Activated CD8-positive, alpha-beta T cell treated with anti-CD3 and anti-CD28 coated beads, Interleukin-2, amount 10 ng/mL, durations not matched to agents 7 days and 5 days (primary cell): ENCODE data around the gene INPPL1. TPM values are rescaled to one million over a fixed set of nuclear protein-coding genes. Genes with fewer than 3 reads are reported as not detected.

ENCODE experiments used
- ATAC-seq: fragments of 150-1000 bp; cut with Tn5 transposase; one replicate; pipeline ENCODE4 v1.10.0; 2021; ENCODE audit warnings: moderate library complexity
- CTCF ChIA-PET: fragments of 350-600 bp; sonication (Branson Sonifier 250); formaldehyde crosslinking; loops from one replicate; lab custom pipeline; 2021; ENCODE audit warnings: antibody characterized with exemption; lab: Charles Lee
- POLR2A ChIA-PET: fragments of 350-600 bp; sonication (Branson Sonifier 250); formaldehyde crosslinking; loops from one replicate; lab custom pipeline; 2021; ENCODE audit warnings: antibody characterized with exemption; lab: Charles Lee
- DNase-seq: peaks from one replicate; pipeline ENCODE4 v3.0.0-alpha.2; 2020
- H3K27ac Mint-ChIP-seq: one replicate; pipeline ENCODE4 v1.8.0; 2021; ENCODE audit warnings: mild to moderate bottlenecking, mixed read lengths
- H3K27me3 Mint-ChIP-seq: one replicate; pipeline ENCODE4 v1.8.0; 2021; ENCODE audit warnings: low read depth, mixed read lengths
- H3K36me3 Mint-ChIP-seq: one replicate; pipeline ENCODE4 v1.8.0; 2021; ENCODE audit warnings: low read depth, mixed read lengths
- H3K4me1 Mint-ChIP-seq: one replicate; pipeline ENCODE4 v1.8.0; 2021; ENCODE audit warnings: low read depth, mixed read lengths
- H3K4me3 Mint-ChIP-seq: one replicate; pipeline ENCODE4 v1.8.0; 2021; ENCODE audit warnings: mild to moderate bottlenecking, mixed read lengths
- H3K9me3 Mint-ChIP-seq: one replicate; pipeline ENCODE4 v1.8.0; 2022; ENCODE audit warnings: mixed read lengths; ENCODE audit not compliant: insufficient read depth
- total RNA-seq, 2 experiments: library from RNA; stranded (reverse); gene quantifications; one replicate each; pipeline ENCODE4 v1.2.3, GENCODE V29; 2021

INPPL1 gene
- total RNA-seq, 2 experiments from 2014 or later = 141 to 147 TPM

GRCh38 chr11:72220696-72221363, 3.7 kb upstream of the INPPL1 start:
- H3K9me3 Mint-ChIP-seq = no peaks in the 10 kb centered on the region
- no peaks in the 10 kb centered on the region for H3K36me3 Mint-ChIP-seq
- ATAC-seq (no peak), DNase-seq (no peak)
- peak overlapping the region; percentile 43 for H3K27ac Mint-ChIP-seq
- H3K27me3 Mint-ChIP-seq = peaks cover 12% of the 10 kb centered on the region
- ChIA-PET CTCF (interaction anchor here (1.6 to 2.5 kb wide), 2 partner anchors 17 to 194 kb away, joined by 6 to 17 read pairs; no protein-coding TSS in a partner anchor), POLR2A (no interaction called here)
- H3K4me3 Mint-ChIP-seq = no peak overlapping the region
- H3K4me1 Mint-ChIP-seq = peaks cover 40% of the 10 kb centered on the region

GRCh38 chr11:72221386-72222075, 3.0 kb upstream of the INPPL1 start:
- peaks cover 47% of the 10 kb centered on the region for H3K4me1 Mint-ChIP-seq
- CTCF ChIA-PET = interaction anchor here (0.8 to 3.1 kb wide), 6 partner anchors 16 to 209 kb away, joined by 3 to 17 read pairs (median 6); partner anchors contain the start of gene ANAPC15
- POLR2A ChIA-PET = interaction anchor here (1.3 to 2.6 kb wide), 2 partner anchors 25 to 210 kb away, joined by 6 read pairs; no protein-coding TSS in a partner anchor
- H3K36me3 Mint-ChIP-seq = peaks cover 4% of the 10 kb centered on the region
- ATAC-seq (no peak), DNase-seq (no peak)
- no peak overlapping the region for H3K4me3 Mint-ChIP-seq
- H3K9me3 Mint-ChIP-seq = no peaks in the 10 kb centered on the region
- peak overlapping the region; percentile 43 for H3K27ac Mint-ChIP-seq
- peaks cover 10% of the 10 kb centered on the region for H3K27me3 Mint-ChIP-seq

GRCh38 chr11:72222106-72222891, 2.3 kb upstream of the INPPL1 start:
- POLR2A ChIA-PET = interaction anchor here (1.2 to 2.6 kb wide), 5 partner anchors 10 to 209 kb away, joined by 3 to 6 read pairs (median 3); no protein-coding TSS in a partner anchor

GRCh38 chr11:72222907-72223614, 1.5 kb upstream of the INPPL1 start:
- peak overlapping the region; percentile 85 for H3K4me3 Mint-ChIP-seq
- peak overlapping the region; percentile 81 for H3K27ac Mint-ChIP-seq
- H3K27me3 Mint-ChIP-seq = peaks cover 4% of the 10 kb centered on the region
- peak; percentile 80 for ATAC-seq
- ChIA-PET POLR2A (interaction anchor here (0.6 to 2.6 kb wide), 11 partner anchors 9 to 437 kb away, joined by 3 to 6 read pairs (median 3); partner anchors contain the start of gene XNDC1N), CTCF (interaction anchor here (0.6 to 3.1 kb wide), 8 partner anchors 10 to 207 kb away, joined by 3 to 17 read pairs (median 4); no protein-coding TSS in a partner anchor)
- H3K36me3 Mint-ChIP-seq = peaks cover 4% of the 10 kb centered on the region
- peaks cover 44% of the 10 kb centered on the region for H3K4me1 Mint-ChIP-seq
- DNase-seq = peak; percentile 96
- no peaks in the 10 kb centered on the region for H3K9me3 Mint-ChIP-seq

More at GRCh38 chr11:72222106-72222891, 2.3 kb upstream of the INPPL1 start:
- Mint-ChIP-seq H3K9me3 (no peaks in the 10 kb centered on the region), H3K36me3 (peaks cover 4% of the 10 kb centered on the region), H3K27ac (peak overlapping the region; percentile 81), H3K4me1 (peaks cover 50% of the 10 kb centered on the region), H3K4me3 (peak overlapping the region; percentile 85), H3K27me3 (peaks cover 5% of the 10 kb centered on the region)
- DNase-seq = no peak
- no peak for ATAC-seq
- CTCF ChIA-PET = interaction anchor here (0.8 to 3.1 kb wide), 8 partner anchors 10 to 208 kb away, joined by 3 to 17 read pairs (median 4); partner anchors contain the start of gene ANAPC15

- Mint-ChIP-seq H3K4me3 (peak overlapping the region; percentile 95), H3K4me1 (peaks cover 39% of the 10 kb centered on the region), H3K27ac (peak overlapping the region; percentile 94), H3K9me3 (no peaks in the 10 kb centered on the region), H3K36me3 (peaks cover 7% of the 10 kb centered on the region), H3K27me3 (no peaks in the 10 kb centered on the region)
- CTCF ChIA-PET = interaction anchor here (0.6 to 3.1 kb wide), 7 partner anchors 14 to 207 kb away, joined by 3 to 17 read pairs (median 5); no protein-coding TSS in a partner anchor
- ATAC-seq = peak; percentile 69
- POLR2A ChIA-PET = interaction anchor here (0.6 to 2.6 kb wide), 10 partner anchors 8 to 438 kb away, joined by 3 to 6 read pairs (median 3); partner anchors contain the start of gene XNDC1N
- peak; percentile 70 for DNase-seq
Measured at GRCh38 chr11:72223615-72224563, 678 bp upstream of the INPPL1 start.

GRCh38 chr11:72225411-72225951, 914 bp downstream of the INPPL1 start:
- Mint-ChIP-seq H3K4me1 (peaks cover 41% of the 10 kb centered on the region), H3K27ac (peak overlapping the region; percentile 92), H3K27me3 (no peaks in the 10 kb centered on the region), H3K9me3 (no peaks in the 10 kb centered on the region), H3K36me3 (peaks cover 16% of the 10 kb centered on the region), H3K4me3 (peak overlapping the region; percentile 85)
- ChIA-PET CTCF (interaction anchor here (1.3 to 3.1 kb wide), 4 partner anchors 12 to 205 kb away, joined by 3 to 21 read pairs (median 5); no protein-coding TSS in a partner anchor), POLR2A (interaction anchor here (0.6 to 1.2 kb wide), 5 partner anchors 10 to 213 kb away, joined by 3 to 7 read pairs (median 4); no protein-coding TSS in a partner anchor)
- ATAC-seq (peak; percentile 18), DNase-seq (peak; percentile 54)

- Mint-ChIP-seq H3K4me1 (peaks cover 35% of the 10 kb centered on the region), H3K36me3 (peaks cover 24% of the 10 kb centered on the region), H3K9me3 (no peaks in the 10 kb centered on the region), H3K27me3 (no peaks in the 10 kb centered on the region), H3K27ac (no peak overlapping the region), H3K4me3 (no peak overlapping the region)
- no peak for ATAC-seq
- no peak for DNase-seq
- ChIA-PET POLR2A (interaction anchor here (0.6 to 1.2 kb wide), 2 partner anchors 8 to 395 kb away, joined by 3 to 7 read pairs; no protein-coding TSS in a partner anchor), CTCF (interaction anchor here (1.3 to 3.1 kb wide), 3 partner anchors 11 to 204 kb away, joined by 5 to 21 read pairs (median 5); no protein-coding TSS in a partner anchor)
Measured at GRCh38 chr11:72226701-72227100, 2.1 kb downstream of the INPPL1 start.

GRCh38 chr11:72227316-72228228, 3.0 kb downstream of the INPPL1 start:
- Mint-ChIP-seq H3K4me1 (peaks cover 26% of the 10 kb centered on the region), H3K9me3 (no peaks in the 10 kb centered on the region), H3K36me3 (peaks cover 31% of the 10 kb centered on the region), H3K27me3 (no peaks in the 10 kb centered on the region), H3K4me3 (no peak overlapping the region), H3K27ac (no peak overlapping the region)
- ChIA-PET POLR2A (no interaction called here), CTCF (interaction anchor here (2.0 to 3.1 kb wide), 2 partner anchors 10 to 187 kb away, joined by 5 to 21 read pairs; no protein-coding TSS in a partner anchor)
- no peak for DNase-seq
- no peak for ATAC-seq
